CD4-positive, alpha-beta T cell treated with Interleukin-17A for 1 hour (primary cell): ENCODE measurements around the gene OR8G1.
"Not testable (repeated sequence)": the region's sequence is repeated elsewhere in the genome, so short reads cannot be mapped to it uniquely, and the experiment has no call there.

ENCODE experiments used
- DNase-seq: peaks from one replicate; pipeline ENCODE4 v3.0.0-alpha.2; 2020

OR8G1 gene, protein sequence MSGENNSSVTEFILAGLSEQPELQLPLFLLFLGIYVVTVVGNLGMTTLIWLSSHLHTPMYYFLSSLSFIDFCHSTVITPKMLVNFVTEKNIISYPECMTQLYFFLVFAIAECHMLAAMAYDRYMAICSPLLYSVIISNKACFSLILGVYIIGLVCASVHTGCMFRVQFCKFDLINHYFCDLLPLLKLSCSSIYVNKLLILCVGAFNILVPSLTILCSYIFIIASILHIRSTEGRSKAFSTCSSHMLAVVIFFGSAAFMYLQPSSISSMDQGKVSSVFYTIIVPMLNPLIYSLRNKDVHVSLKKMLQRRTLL

DNA sequence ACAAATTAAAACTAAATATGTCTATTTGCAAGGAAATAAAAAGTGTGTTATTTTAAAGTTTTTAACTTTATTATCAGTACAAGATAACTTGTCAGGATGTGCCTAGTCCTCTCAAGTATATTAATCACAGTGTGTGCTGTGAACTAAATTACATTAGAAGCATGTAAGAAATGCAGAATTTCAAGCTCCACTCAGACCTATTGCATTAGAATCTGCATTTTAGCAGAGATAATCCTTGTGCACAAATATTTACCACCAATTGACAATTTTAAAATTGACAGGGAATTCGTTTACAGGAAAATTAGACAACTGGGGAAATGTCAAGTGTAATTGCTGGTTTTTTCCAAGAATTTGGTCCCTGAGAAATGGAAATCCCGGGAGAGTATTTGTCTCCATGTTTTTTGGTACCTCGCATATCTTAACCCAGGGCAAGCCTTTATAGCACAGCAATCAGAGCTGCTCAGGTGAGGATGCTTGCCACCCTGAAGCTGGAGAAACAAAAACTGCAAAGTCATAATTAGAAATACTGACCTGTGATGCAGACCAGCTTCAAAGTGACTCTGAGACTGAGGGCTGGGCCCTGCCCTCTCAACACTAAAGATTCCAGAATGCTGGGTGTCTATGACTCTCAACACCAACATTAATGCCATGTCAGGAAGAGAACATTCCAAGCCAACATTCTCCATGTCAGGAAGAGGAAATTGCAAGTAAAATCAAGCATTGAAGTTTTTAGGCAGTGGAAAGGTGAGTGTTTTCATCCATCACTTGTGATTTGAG lies at the start of gene OR8G1:
Gene OR8G1, plus strand, starts transcription at position 475 of the 777 bp plus-strand sequence. CDS start 8,581 bp downstream, outside the sequence.
- DNase-seq: no peak

DNA sequence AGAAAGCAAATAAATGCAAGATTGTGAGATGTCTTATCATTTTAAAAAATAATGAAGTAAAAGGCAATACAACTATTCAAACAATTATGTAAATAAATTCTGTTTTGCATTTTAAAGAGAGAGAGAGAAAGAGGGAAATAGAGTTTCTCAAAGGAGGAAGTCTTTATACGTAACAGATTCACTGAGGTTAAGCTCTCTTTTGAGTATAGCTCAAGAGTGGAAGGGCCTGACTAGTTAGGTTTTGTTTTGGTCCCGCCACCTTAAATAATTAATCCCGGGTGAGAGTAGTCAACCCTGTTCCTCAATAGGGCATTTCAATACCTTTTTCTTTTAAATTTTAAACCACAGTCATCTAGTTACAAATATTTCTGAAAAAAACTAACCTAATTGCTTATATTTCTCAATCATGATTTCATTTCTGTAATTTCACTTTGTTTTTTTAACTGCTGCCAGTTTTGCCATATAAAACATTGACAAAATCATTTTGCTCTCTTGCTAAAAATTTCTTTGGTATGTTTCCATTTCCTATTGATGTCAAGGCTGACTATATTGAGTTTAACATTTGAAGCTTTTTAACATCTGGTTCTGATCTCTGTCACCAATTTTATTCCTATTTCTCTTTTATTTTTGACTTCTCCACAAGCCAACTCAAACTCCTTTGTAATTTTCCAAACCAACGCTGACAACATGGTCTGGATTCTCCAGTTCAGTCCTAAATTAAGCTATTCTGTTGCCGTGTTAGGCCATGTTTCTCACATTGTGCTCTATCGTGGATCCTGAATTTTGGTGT lies 47.5 kb upstream of the OR8G1 start:
- DNase-seq: no peak

DNA sequence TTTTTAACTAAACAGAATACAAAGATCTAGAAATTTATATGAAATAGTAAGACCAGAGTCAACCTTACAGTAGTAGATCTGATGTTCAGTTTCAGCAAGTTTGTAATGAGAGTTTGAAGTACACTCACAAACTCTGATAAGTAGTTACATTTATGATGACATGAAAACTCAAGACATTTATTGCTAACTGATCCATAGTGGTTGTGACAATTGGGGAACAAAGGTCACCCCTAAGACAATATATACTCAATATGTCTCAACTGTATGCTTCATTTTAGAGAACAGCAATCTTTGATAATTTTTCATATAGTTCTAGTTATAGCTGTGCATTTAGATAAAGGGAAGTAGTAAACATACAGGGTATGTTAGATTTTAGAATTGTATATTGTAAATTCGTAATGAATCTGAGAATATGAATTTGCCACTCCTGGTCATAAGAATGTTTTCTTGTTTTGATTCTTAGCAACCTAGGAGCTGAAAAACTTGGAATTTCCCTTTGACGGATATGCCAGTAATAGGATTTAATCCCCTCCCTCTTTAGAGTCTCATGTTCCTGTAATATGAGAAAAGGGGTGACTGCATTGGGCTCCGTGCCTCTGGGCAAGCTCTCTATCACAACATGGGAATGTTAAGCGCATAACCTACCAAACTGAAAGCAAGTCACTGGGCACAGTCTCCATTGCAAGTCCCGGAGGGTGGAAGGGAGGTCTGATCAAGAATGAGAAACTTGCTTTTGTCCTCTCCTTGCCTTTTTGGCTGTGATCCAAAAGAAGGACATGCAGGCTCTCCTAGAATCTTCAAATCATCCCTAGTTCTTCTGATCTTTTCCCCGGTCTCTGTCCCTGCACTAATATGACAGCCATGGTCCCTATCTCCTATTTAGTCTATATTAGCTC lies 46.4 kb upstream of the OR8G1 start:
- DNase-seq: no peak

DNA sequence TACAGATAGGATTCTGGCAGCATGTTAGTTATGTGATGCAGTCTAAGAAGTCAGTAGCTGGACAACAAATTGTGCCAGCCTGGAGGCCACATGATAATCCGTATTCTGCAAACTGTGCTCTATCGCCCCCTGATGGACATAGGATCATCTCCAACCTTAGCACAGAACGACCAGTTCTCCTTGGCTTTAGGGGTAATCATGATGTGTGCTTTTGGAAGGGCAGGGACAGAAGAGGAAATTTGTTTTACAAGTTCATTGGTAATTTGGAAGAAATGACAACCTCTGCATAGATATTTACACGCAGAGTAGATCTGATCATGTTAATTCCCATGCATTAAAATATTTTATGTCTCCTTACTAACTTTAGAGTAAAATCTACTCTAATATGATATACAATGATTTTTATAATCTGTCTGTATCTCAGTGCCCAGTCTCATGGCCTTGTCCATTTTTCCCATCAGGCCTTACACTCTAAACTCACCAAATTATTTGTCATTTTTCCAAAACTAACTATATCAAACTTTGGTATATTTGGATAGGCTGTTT lies 45.6 kb upstream of the OR8G1 start:
- peak; percentile 37 for DNase-seq

DNA sequence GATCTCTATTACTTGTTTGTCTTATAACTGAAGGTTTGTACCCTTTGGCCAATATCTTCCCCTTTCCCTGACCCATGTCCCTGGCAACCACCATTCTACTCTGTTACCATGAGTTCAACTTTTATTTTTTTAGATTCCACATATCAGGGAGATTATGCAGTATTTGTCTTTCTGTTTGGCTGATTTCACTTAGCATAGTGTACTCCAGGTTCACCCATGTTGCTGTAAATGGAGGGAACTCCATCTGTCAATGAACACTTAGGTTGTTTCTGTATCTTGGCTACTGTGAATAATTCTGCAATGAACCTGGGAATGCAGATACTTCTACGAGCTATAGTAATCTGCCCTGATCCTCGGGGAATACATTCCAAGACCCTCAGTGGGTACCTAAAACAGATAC lies 42.9 kb upstream of the OR8G1 start:
- no peak for DNase-seq

DNA sequence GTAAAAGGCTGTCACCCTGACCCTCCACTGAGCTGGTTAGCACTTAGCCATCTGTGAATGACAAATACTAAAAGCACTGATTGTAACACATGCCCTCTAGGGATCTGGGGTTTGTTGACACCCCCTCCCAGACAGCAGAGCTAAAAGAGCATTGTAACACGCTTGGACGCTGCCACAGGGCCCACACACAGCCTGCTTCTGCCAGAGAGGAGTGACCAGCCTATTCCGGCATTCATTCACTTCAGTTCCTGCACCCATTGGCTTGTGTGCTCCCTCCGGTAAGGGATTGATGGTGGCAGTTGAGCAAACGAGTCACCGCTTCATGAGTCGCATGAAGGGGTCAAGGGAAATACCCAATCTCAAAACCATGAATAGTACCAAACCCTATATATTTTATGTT lies 42.0 kb upstream of the OR8G1 start:
- DNase-seq: no peak

DNA sequence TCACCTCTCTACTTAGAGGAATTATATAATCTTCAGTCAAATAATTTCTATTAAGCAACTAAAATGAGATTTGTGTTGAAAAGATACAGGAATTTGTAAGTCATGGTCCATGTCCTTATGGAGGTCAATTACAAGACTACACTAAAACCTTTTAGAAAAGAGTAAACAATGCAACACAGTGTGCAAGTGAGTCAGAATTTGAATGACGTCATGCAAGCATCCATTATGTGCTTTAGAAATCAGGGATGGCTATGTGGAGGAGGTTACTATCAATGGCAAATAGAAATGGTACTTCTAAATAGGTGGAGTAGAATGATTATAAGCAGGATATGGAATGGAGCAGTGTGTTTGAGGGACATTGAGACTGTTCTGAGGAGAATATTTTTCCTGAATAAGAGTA lies 41.2 kb upstream of the OR8G1 start:
- no peak for DNase-seq

DNA sequence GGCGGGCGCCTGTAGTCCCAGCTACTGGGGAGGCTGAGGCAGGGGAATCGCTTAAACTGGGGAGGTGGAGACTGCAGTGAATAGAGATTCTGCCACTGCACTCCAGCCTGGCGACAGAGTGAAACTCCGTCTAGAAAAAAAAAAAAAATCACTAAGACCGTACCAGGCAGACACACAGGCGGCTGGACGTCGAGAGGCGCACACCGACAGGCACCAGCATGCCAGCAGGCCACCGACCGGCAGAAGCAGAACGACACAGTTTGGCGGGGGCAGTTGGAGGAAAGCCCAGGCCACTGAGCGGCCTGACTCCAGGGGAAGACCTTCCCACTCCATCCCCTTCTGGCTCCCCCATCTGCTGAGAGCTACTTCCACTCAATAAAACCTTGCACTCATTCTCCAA lies 40.2 kb upstream of the OR8G1 start:
- no peak for DNase-seq

DNA sequence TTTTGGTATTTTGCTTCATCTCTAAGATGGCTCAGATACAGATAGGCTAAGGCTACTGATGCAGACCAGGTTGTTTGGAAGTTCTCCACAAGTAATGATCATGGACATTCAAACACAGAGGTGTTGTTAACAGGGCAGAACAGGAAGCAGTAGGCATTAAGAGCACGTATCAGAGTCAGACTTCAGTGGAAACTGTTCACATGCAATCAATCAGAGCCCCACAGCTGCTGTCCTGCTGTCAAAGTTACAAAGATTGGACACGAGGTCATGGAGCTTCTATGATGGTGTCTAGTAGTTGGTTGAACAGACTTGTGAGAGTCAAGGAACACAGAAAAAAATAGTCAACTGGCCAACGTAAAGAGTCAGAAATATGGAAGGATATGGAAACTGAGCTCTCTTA lies 37.9 kb upstream of the OR8G1 start:
- no peak for DNase-seq

DNA sequence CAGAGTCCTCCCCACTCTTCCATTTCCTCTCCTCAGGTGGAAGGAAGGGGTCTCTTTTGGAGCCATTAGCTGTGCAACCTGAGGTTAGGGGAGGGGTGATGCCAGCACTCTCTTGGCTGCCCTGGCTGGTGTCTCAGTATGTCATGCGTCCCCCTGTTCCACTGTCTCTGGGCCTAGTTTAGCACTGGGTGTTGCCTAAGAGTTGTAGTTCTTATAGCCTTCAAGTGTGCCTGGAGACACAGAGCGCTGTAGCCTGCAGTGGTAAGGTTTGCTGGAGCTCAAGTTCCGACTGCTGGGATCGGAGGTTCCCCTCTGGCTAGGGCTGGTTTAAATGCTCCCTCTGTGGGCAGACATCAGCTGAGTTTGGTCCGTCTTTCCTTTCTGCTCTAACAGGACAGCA lies 36.9 kb upstream of the OR8G1 start:
- no peak for DNase-seq

DNA sequence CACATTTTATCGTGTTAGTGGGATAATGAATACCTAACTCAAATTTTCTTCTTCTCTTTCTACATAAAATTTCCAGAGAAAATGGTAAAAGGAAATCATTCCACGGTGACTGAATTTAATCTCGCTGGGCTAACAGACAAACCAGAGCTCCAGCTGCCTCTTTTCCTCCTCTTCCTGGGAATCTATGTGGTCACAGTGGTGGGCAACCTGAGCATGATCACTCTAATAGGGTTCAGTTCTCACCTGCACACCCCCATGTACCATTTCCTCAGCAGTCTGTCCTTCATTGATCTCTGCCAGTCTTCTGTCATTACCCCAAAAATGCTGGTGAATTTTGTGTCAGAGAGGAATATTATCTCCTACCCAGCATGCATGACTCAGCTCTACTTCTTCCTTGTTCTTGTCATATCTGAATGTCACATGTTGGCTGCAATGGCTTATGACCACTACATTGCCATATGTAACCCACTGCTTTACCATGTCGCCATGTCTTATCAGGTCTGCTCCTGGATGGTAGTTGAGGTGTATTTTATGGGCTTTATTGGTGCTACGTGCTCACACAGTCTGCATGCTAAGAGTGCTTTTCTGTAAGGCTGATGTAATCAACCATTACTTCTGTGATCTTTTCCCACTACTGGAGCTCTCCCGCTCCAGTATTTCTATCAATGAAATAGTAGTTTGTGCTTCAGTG lies 33.6 kb upstream of the OR8G1 start:
- no peak for DNase-seq

DNA sequence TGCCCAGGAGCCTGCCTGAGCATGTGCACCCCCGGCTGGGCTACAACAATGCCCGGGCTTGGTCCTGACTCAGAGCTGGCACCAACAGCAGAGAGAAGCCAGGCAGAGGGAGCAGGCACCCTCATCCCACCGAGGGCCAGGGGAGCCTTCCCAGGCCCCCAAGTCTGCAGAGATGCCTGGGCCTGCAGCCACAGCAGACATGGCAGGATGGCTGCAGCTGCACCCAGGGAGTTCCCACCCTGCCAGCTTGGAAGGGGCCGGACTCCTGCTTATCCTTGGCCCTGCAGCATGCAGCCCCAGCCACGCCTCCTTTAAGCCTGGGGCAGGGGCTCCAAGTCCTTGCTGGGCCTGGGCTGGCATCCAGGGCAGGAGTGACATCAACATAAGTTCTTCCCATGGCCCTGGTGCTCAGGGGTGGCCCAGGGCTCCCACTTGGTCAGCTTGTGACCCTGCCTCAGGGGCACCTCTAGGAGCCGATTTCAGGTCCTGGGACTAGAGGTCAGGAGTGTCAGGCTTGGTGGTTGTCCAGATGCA lies 31.0 kb upstream of the OR8G1 start:
- DNase-seq: no peak

DNA sequence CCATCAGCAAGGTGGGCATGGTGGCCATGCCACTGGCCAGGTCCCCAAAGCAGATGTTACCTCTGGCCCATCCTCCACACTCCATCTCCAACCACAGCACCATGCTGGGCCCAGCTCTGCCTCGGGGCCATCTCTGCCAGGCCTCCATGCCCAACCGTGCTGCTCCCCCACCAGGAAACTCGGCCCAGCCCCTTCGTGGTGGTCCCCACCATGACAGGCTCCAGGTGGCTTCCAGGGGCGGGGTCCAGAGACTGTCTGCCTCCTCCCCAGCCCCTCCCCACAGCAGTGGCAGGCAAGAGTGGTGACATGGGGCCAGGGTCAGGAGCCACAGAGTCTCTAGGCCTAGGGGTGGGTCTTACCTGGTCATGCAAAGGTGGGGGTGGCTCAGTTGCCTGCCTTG lies 30.5 kb upstream of the OR8G1 start:
- DNase-seq: no peak

DNA sequence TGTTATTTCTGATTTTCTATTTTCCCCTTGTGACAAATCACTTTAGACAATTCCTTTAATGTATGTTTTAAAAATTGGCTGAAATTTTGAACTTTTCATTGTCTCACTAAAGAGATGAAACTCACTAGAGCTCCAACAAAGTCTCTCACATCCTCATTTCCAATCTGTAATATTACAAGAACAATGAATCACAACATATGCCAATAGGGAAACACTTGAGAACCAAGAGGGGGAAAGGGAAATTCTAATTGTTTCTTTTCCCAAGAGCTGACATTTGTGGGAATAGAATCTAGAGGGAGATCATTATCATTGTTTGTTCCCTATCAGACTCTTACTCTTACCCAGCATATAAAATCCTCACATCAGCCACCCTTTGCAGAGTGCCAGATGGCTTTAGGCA lies 29.6 kb upstream of the OR8G1 start:
- DNase-seq: no peak

DNA sequence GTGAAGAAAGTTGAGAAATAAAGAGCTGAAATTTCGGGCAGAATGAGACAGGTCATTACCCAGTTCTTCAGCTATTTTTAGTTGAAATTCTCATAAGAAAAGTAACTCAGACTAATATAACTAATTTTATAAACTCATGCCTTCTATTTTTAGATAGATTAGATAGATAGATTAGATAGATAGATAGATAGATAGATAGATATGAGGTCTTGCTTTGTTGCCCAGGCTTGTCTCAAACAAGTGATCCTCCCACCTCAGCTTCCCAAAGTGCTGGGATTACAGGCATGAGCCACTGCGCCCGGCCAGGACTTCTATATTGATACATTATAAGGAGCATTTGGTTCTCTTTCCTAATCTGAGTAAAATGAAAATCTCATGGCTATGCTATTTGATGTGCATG lies 26.9 kb upstream of the OR8G1 start:
- no peak for DNase-seq

DNA sequence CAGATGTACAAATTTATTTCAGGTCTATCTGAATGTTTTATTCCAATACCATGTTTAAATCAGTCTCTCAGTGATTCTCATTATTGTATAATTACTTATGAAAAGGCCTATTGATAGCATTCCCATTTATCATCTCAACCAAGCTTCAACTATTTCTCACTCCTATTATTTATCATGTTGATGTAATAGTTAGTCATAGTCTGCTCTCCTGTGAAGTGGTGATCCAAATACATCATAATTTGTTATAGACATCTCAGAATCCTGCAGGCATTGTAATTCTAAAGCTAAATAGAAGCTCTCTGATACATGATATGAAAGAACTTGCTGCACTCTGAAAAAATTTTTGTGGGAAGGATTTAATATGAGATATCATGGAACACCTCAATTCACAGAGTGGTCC lies 21.8 kb upstream of the OR8G1 start:
- no peak for DNase-seq

DNA sequence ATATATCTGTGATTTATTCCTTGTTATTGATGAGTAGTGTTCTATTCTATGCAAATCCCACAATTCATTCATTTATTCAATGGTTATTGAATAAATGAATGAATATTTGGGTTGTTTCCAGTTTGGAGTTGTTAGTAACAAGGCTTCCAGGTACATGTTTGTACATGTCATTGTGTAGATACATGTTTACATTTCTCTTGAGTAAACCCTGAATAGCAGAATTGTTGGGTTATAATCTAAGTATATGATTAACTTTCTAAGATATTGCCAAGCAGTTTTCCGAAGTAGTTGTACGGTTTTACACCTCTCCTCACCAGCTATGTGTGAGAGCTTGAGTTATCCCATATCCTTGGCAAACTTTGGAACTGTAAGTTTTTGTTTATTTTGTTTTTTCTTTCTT lies 18.5 kb upstream of the OR8G1 start:
- DNase-seq: no peak

DNA sequence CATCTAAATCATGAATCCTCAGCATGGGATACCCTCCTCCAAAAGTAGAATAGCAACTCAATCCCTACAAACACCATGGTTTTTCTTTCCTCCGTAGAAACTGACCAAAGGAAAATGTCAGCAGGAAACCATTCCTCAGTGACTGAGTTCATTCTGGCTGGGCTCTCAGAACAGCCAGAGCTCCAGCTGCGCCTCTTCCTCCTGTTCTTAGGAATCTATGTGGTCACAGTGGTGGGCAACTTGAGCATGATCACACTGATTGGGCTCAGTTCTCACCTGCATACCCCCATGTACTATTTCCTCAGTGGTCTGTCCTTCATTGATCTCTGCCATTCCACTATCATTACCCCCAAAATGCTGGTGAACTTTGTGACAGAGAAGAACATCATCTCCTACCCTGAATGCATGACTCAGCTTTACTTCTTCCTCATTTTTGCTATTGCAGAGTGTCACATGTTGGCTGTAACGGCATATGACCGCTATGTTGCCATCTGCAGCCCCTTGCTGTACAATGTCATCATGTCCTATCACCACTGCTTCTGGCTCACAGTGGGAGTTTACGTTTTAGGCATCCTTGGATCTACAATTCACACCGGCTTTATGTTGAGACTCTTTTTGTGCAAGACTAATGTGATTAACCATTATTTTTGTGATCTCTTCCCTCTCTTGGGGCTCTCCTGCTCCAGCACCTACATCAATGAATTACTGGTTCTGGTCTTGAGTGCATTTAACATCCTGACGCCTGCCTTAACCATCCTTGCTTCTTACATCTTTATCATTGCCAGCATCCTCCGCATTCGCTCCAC lies 16.1 kb upstream of the OR8G1 start:
- DNase-seq: not testable (repeated sequence)

DNA sequence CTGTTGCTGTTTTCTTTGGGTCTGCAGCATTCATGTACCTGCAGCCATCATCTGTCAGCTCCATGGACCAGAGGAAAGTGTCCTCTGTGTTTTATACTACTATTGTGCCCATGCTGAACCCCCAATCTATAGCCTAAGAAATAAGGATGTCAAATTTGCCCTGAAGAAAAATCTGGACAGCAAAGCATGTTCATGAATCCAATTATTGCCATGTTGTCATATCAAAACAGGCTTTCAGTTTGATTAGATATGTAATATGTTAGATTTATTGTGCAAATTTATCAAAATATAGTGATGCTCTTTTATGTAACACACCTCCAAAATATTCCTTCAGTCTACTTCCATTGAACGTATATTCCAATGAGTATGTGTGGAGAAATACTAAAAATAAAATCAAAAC lies 15.4 kb upstream of the OR8G1 start:
- no peak for DNase-seq

DNA sequence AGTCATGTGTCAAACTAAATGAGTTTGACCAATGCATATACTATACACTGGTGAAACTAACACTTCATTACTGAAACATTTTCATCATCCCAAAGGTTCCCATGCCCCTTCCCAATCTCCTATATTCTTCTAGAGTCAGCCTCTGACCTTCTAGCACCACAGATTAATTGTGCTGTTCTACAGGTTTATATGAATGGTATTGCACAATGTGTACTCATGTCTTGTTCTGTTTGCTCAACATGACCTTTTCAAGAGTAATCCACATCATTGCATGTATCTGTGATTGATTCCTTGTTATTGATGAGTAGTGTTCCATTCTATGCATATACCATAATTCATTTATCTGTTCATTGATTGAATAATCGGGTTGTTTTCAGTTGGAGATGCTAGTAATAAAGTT lies 7.5 kb upstream of the OR8G1 start:
- DNase-seq: no peak

DNA sequence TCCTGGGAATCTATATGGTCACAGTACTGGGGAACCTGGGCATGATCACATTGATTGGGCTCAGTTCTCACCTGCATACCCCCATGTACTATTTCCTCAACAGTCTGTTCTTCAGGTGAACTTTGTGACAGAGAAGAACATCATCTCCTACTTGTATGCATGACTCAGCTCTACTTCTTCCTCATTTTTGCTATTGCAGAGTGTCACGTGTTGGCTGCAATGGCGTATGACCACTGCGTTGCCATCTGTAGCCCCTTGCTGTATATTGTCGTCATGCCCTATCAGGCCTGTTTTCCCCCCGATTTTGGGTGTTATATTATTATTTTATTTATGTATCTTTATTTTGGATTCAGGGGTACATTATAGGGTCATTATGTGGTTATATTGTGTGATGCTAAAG lies 2.4 kb upstream of the OR8G1 start:
- no peak for DNase-seq
